SK-MEL-5 (cell line): ENCODE results near the gene GGPS1. TPM values are rescaled to one million over a fixed set of nuclear protein-coding genes. Genes with fewer than 3 reads are reported as not detected.
"Not testable (repeated sequence)": the region's sequence is repeated elsewhere in the genome, so short reads cannot be mapped to it uniquely, and the experiment has no call there.

Experiments used
- DNase-seq: peaks from one replicate; pipeline ENCODE4 v3.0.0-alpha.2; 2016; ENCODE audit warnings: low read depth, low spot score
- in situ Hi-C: cut with HindIII; loops from 2 replicates; pipeline ENCODE4 v1.10.0; 2016; ENCODE audit warnings: low sequenced_read_pairs, high pct_unique_total_duplicates, low pct_unique_long_range_greater_than_20kb
- polyA plus RNA-seq, 2 experiments: library from polyadenylated mRNA; depleted of rRNA; stranded (reverse); fragments of >200 nt; gene quantifications; 2 replicates each; pipeline ENCODE4 v1.2.3, GENCODE V29; 2015
- total RNA-seq: library from RNA; depleted of rRNA; stranded (reverse); fragments of >200 nt; shearing (Covaris generic); gene quantifications from 2 replicates; pipeline ENCODE4 v1.2.3, GENCODE V29; 2014; rRNA removed

GGPS1 gene
- total RNA-seq, result 24.1 and 24.6 TPM in 2 replicates
- 15.9 and 17.7 TPM in 2 replicates for polyA plus RNA-seq (2015; cell fraction: cytosol; rRNA removed)
- 12.2 and 13.3 TPM in 2 replicates for polyA plus RNA-seq (2015; cell fraction: nucleus; rRNA removed)

DNA sequence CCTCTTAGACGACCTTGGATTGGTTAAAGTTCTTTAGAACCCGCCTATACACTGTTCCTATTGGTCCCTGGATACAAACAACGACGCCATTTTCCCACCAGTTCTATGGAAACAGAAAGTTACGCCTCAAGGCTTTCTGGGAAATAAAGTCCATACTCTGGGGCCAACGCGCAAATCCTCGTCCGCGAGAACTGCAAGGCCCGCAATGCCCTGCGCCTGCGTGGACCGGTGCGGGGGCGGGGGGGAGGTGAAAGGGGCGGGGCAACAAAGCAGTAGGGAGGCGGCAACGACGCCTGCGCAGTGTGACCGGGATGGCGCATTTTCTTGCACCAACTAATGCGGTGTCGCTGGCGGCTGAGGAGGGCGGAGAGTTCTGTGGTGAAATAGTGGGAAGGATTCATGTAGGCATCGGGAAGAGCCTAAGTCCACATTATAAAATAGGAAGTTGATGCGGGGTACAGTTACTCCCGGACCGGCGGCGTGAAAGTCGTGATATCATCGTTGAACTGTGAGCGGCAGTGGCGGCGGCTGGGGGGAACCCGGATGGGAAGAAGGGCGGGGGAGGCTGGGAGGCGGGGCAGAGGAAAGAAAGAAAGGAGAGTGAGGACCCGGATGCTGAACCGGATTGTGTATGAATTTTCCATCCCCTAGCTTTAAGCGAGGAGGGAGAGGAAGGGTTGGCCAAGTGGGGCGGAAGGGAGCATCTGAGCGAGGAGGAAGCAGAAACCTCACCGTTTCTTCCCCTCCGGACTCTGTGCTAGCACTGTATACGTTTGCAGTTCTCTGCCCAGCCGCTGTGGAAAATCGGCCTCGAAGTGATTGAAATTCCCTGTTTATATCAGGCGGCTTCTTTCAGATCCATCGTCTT lies at the start of gene GGPS1:
Gene GGPS1 (plus strand): TSS at position 300 of the 868 bp plus-strand sequence. CDS start 6,695 bp downstream, outside the sequence.
- DNase-seq, result peak; percentile 100
- in situ Hi-C loops, result no loop called here

DNA sequence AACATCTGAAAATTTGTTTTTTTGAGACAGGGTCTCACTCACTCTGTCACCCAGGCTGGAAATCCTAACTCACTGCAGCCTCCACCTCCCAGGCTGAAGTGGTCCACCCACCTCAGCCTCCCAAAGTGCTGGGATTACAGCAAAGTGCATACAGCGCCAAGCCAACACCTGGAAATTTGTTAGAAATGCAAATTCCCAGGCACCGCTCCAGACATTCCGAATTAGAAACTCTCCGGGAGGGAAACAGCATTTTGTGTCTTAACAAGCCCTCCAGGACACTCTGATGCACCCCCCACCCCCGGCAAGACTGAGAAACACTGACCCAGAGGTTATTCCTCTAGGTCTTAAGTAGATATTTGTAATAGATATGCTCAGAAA lies 49.5 kb upstream of the GGPS1 start:
- in situ Hi-C loops, result no loop called here
- DNase-seq, result no peak

DNA sequence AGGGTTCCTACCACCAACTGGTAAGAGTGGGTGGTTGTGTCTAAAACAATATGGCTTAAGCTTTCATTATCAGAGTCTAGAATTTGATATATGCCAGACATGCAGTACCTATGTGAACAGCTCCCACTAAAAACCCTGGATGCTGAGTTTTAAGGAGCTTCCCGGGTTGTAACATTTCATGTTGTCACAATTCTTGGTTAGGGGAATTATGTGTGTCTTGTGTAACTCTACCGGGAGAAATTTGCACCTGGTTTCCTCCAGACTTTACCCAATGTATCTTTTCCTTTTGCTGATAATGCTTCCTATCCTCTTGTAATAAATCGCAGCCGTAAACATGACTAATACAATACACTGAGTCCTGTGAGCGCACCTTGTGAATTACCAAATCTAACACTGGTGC lies 48.7 kb upstream of the GGPS1 start:
- in situ Hi-C loops, result no loop called here

DNA sequence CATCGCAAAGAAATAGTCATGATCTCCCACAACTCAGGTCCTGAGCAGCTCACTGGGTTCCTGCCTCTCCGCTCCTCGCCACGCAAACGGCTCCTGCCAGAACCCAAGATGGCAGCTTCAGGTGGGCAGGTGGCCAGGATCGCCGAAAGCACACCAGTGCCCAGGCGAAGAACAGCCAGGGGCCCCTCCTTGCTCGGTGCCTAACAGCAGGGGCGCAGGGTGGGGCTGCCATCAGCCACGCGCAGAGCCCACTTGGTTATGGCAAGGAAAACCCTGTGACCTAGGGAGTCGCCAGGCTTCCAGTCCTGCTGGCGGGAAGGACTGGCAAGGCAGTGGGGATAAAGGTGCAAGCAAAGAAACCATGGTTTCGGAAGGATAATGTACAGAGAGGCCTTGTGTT lies 47.9 kb upstream of the GGPS1 start:
- DNase-seq, result no peak
- in situ Hi-C loops, result no loop called here

More for the DNA sequence above, 48.7 kb upstream of the GGPS1 start:
- DNase-seq, result no peak

DNA sequence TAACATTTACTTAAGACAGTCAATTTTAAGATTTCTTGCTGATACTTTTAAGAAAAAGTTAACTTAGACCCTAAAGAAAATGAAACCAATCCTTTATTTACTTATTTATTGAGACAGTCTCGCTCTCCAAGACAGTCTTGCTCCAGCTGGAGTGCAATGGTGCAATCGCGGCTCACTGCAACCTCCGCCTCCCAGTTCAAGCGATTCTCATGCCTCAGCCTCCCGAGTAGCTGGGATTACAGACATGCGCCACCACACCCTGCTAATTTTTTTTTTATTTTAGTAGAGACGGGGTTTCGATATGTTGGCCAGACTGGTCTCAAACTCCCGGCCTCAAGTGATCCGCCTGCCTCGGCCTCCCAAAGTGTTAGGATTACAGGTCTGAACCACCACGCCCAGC lies 44.7 kb upstream of the GGPS1 start:
- DNase-seq, in situ Hi-C loops: not testable (repeated sequence)

DNA sequence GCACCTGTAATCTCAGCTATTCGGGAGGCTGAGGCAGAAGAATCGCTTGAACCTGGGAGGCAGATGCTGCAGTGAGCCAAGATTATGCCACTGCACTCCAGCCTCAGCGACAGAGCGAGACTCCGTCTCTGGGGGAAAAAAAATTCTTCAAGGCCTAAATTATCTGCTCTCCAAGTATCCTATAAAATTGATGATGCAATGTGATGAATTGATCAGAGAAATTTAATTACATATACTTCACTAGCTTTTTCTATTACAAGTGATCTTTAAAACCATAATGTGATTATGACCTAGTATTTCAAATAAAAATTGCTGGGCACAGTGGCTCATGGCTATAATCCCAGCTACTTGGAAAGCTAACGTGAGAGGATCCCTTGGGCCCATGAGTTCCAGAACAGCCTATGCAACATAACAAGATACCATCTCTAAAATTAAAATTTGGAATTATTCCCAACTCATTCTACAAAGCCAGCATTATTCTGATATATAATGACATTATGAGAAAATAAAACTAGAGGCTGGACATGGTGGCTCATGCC lies 44.1 kb upstream of the GGPS1 start:
- no peak for DNase-seq
- in situ Hi-C loops, result no loop called here

DNA sequence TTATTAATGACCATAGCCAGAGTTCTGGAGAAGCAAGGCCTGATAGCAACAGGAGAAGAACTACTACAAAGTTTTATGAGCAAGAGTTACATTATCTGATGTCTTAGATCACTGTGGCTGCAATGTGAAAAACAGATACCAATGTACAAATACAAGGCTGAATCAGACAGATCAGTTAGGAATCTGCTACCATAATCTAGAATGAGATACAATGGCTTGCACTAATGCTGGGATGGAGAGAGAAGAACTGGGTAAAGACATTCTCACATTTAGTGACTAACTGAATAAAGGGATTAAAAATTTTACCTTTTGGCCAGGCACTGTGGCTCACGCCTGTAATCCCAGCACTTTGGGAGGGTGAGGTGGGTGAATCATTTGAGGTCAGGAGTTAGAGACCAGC lies 41.7 kb upstream of the GGPS1 start:
- no peak for DNase-seq
- in situ Hi-C loops, result no loop called here

DNA sequence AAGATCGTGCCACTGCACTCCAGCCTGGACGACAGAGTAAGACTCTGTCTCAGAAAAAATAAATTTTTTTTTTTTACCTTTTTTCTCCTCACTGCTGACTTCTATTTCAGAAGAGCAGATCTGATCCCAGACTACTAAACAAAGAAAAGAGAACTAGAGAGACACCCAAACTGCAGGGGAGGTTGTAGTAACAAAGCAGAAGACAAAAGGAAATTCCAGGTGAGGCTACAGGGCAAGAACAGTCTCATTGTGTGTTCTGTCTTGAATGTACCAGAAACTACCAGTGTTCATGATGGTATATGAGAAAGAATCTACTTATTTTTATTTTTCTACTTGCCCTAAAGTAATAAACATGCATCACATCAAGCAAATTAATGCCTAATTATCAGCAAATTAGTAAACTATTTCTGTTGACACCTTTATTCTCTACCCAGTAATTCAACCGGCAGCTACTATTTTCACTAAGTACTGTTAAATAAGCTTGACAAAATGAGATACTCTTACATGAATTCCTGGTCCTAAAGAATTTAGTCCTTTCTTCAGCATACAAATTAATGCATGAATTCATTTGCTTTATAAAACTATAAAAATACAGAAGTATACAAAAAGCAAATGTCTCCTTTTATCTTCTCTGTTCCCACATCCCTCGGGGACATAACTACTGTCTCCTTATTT lies 41.0 kb upstream of the GGPS1 start:
- in situ Hi-C loops, result no loop called here
- DNase-seq, result no peak

DNA sequence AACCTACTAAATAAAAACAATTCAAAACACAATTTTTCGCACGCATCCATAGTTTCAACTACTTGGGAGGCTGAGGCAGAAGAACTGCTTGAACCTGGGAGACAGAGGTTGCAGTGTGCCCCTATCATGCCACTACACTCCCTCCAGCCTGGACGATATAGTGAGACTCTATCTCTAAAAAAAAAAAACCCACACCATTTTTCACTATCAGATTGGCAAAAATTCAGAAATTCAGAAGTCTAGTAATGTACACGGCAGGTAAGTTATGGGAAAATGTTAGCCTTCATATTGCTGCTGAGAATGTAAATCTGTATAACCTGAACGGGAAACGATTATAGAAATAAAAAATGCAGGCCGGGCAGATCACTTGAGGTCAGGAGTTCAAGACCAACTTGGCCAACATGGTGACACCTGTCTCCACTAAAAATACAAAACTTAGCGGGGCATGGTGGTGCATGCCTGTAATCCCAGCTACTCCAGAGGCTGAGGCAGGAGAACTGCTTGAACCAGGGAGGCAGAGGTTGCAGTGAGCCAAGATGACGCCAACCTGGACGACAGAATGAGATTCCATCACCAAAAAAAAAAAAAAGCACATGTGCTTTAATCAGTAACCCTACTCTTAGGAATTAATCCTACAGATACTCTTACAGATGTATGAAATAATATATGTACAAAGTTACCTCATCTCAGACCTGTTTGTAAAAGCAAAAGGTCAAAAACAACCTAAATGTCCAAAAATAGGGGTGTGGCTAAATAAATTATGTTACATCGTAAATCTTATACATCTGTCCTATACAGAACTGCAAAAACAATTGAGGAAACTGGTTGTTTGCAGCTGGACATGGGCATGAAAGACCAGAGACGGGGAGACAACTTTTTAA lies 38.3 kb upstream of the GGPS1 start:
- in situ Hi-C loops, result no loop called here
- DNase-seq, result no peak

DNA sequence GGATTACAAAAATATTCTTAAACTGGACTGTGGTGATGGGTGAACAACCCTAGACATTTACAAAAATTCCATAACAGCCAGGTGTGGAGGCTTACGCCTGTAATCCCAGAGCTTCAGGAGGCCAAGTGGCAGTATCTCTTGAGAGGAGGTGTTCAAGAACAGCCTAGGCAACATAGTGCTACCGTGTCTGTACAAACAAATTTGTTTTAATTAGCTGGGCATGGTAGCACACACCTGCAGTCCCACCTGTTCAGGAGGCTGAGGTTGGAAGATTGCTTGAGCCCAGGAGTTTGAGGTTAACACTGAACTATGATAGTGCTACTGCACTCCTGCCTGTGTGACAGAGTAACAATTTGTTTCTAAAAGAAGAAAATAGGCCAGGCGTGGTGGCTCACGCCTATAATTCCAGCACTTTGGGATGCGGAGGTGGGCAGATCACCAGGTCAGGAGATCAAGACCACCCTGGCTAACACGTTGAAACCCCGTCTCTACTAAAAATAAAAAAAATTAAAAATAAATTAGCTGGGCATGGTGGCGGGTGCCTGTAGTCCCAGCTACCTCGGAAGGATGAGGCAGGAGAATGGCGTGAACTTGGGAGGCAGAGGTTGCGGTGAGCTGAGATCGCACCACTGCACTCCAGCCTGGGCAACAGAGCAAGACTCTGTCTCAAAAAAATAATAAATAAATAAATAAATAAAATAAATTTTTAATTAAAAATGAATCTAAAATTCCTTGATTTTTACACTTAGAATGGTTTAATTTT lies 37.4 kb upstream of the GGPS1 start:
- in situ Hi-C loops, result no loop called here
- no peak for DNase-seq

DNA sequence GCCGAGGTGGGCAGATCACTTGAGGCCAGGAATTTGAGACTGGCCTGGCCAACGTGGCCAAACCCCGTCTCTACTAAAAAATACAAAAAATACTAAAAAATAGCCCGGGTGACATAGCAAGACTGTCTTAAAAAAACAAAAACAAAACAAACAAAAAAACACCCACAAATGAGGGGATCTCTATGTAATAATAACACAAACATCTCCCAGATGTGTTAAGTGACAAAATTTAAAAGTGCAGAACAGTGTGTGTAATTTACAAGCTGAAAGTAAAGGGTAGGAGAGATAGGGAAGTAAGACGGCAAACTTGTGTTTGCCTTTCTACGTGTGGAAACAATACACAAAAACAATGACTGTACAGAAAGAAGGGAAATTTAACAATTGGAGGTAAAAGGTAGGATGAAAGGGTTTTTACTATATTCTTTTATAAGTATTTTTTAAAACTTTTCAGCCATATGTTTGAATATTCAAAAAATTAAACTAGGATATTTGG lies 36.7 kb upstream of the GGPS1 start:
- in situ Hi-C loops, result no loop called here
- no peak for DNase-seq

DNA sequence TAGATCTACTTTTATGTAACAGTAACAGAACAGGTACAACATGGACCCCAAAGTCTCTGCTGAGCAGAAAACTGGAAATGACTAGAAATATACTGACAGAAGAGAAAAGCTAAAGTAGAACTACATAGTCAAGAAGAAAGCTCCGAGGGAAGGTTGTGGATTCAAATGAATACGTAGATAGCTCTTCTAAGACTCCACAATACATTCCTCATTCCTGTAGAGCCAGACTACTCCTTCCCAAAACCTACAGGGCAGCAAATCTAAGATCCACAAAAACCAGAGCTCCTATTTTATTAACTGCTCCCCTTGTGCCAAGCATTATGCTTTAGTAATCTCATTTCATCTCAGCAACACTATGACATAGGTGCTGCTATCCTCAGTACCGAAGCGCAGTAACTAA lies 35.6 kb upstream of the GGPS1 start:
- in situ Hi-C loops, result no loop called here
- no peak for DNase-seq

DNA sequence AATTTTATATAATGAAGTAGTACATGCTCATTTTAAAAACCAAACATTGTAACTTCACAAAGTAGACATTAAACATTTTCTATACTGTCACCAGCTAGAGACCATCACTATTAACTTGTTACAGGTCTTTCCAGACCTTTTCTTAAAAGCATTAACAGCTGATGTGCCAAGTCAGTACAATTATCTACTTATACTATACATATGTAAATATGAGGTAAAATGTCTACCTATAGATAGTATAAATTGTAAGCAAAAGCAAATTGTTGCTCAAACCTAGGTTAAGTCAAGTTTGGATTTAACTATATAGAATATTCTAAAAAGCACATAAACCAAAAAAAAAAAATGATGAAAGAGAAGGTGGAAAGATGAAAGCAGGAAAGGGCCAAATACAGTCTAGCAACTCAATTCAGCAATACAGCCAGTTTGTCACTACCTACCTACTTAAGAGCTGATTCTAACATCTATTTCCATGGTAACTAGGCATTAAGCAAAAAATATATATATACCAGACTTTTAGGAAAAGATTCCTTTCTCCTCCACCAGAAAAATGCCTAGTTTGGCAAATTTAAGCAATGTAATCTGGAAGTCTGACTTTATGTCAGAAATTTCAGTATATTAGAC lies 34.9 kb upstream of the GGPS1 start:
- in situ Hi-C loops, result no loop called here
- DNase-seq, result no peak

DNA sequence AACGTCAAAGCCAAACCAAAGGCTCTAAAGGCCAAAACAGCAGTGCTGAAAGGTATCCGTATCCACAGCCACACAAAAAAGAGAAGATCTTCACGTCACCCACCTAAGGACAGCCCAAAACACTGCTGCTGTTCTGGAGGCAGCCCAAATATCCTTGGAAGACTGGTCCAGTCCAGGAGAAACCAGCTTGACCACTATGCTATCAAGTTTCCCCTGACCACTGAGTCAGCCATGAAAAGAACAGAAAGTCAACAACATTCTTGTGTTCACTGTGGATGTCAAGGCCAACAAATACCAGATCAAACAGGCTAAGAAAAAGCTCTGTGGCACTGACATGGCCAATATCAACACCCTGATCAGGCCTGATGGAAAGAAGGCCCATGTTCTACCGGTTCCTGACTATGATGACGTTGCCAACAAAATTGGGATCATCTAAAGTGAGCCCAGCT lies 32.4 kb upstream of the GGPS1 start:
- in situ Hi-C loops, result no loop called here
- no peak for DNase-seq

DNA sequence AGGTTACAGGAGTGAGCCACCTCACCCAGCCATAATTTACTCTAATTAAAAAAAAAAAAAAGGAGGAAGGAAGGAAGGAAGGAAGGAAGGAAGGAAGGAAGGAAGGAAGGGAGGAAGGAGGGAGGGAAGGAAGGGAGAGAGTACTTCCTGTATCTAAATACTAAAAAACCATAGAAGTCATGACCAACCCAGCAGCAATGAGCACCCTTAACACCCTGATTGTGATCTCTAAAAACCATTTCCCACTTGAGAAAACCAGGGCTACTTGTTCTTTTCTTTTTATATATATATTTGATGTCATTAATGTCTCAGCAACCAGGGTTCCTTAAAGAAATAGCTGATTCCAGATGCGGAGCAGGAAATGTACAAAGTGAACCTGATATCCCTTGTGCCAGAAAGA lies 31.6 kb upstream of the GGPS1 start:
- in situ Hi-C loops, result no loop called here
- no peak for DNase-seq

DNA sequence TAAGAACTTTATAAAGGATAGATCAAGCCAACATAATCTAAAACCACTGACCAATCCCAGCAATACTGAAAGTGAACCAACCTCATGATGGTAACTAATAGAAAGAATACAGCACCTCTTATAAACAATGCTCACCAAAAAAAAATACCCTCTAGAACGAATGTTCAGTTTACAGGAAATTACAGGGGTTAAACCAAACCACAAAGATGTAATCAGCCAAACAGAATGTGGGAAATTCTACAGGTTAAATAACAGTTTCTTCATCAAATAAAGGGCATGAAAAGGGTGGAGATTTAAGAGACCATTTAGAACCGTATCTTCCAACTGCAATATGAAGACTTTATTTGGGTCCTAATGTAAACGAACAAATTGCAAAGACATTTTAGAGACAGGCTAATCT lies 30.8 kb upstream of the GGPS1 start:
- no peak for DNase-seq
- in situ Hi-C loops, result no loop called here
